Adrenal gland (tissue), 19 donors: ENCODE measurements around the gene NKIRAS2. TPM values are rescaled to one million over a fixed set of nuclear protein-coding genes. Genes with fewer than 3 reads are reported as not detected.

Experiments used
- DNase-seq, 7 donors: peaks; one replicate each; pipeline ENCODE4 v3.0.0-alpha.2; 2019 to 2020
- H3K27ac ChIP-seq, 5 donors: fragments of 200-600 bp; sonication (generic) in 4 of 5; 1 replicate in 3 of 5; 2 replicates in 2 of 5; pipeline versions ENCODE4 v1.5.1 to v1.8.0; 2016 to 2020; ENCODE audit warnings: mild to moderate bottlenecking in 1 of 5
- H3K27me3 ChIP-seq: fragments of 200-600 bp; 2 replicates; pipeline ENCODE4 v1.8.0; 2021
- H3K36me3 ChIP-seq, 2 donors: fragments of 200-600 bp; replicated peaks in 1 of 2; 1 replicate in 1 of 2; 2 replicates in 1 of 2; pipeline versions ENCODE4 v1.5.1 to v1.8.0; 2018 to 2022
- H3K4me1 ChIP-seq, 2 donors: fragments of 200-600 bp; replicated peaks in 1 of 2; 1 replicate in 1 of 2; 2 replicates in 1 of 2; pipeline versions ENCODE4 v1.5.1 to v1.8.0; 2018 to 2021
- H3K4me3 ChIP-seq, 4 donors: fragments of 200-600 bp; sonication (generic) in 3 of 4; one replicate each; pipeline ENCODE4 v1.5.1; 2016 to 2018
- H3K9me3 ChIP-seq, 3 donors: fragments of 200-600 bp; sonication (generic) in 1 of 3; replicated peaks in 1 of 3; 1 replicate in 2 of 3; 2 replicates in 1 of 3; pipeline versions ENCODE4 v1.5.1 to v1.8.0; 2016 to 2021
- CTCF ChIP-seq, 6 experiments: fragments of 450-650 bp in 4 of 6; fragments of 200-600 bp in 2 of 6; sonication (generic) in 1 of 6; IDR thresholded peaks; 1 replicate in 5 of 6; 2 replicates in 1 of 6; pipeline versions ENCODE4 v1.5.1 to v1.8.0; 2016 to 2021; ENCODE audit warnings: antibody characterized with exemption in 6 of 6, mild to moderate bottlenecking in 2 of 6, moderate library complexity in 1 of 6
- POLR2A ChIP-seq, 2 donors: fragments of 450-650 bp; IDR thresholded peaks; one replicate each; pipeline ENCODE4 v1.6.1; 2017; ENCODE audit warnings: antibody characterized with exemption in 2 of 2, mild to moderate bottlenecking in 2 of 2, moderate library complexity in 1 of 2
- WGBS, 4 donors: extraction: QIAGEN DNeasy Blood & Tissue Kit in 2 of 4; methylation state at CpG; one replicate each; pipeline versions ENCODE4 v1.1.5 to v1.1.7; 2013 to 2017; 5-methylcytosine and 5-hydroxymethylcytosine counted together
- intact Hi-C, 2 donors: fragments of 100-400 bp; cut with DNase I; formaldehyde crosslinking; loops; one replicate each; pipeline versions ENCODE4 v1.14.1 to v1.15.0; 2022 to 2023
- long read RNA-seq, 10 donors: library from polyadenylated mRNA in 3 of 10; unstranded in 2 of 10; stranded (forward) in 1 of 10; transcript quantifications; one replicate each; pipeline ENCODE4 v2.0.0 and lab custom pipeline, GENCODE V29; 2021 to 2026
- polyA plus RNA-seq, 3 donors: library from polyadenylated mRNA; stranded (reverse); fragments of 200-250 nt in 2 of 3; fragments of 350-450 nt in 1 of 3; fragmentation: Illumina TruSeq in 1 of 3; extraction: RNeasy Lipid Tissue Mini Kit (QIAGEN cat#74804) in 1 of 3; gene quantifications; one replicate each; pipeline ENCODE4 v1.2.3, GENCODE V29; 2013 to 2014
- total RNA-seq, 9 donors: library from RNA; depleted of rRNA in 4 of 9; stranded (reverse); fragments of >200 nt in 4 of 9; fragments of 120-200 nt in 1 of 9; fragmentation: NEBNext Ultra II Directional in 1 of 9; extraction: Animal tissue kit (Norgen Biotek cat#: 25700) in 1 of 9; gene quantifications; one replicate each; pipeline versions ENCODE4 v1.1.0 to v1.2.4, GENCODE V29; 2013 to 2023
- donor health status: healthy with polysubstance abuse.
- donor health status: Bipolar disorder and iron deficiency.
- donor health status: DM: yes; HTN: yes; CAD: no.
- donor health status: DM: no; HTN: no; CAD: no.
- donor health status: DM: no; HTN: no; CAD: no.
- donor health status: DM: yes; HTN: yes; CAD: no.

The NKIRAS2 gene
- 10 to 100 TPM; 22.9 to 56.8 (median 27.5) TPM for total RNA-seq
- 10 to 100 TPM; 23.1 to 31.9 (median 31.4) TPM for polyA plus RNA-seq
- long read RNA-seq, donor 1, full-length matches to known transcripts = 31 of 31 reads
- long read RNA-seq, donor 1, partial matches to known transcripts = 0 of 31 reads
- long read RNA-seq, donor 1, other reads (novel, unspliced or antisense) = 0 of 31 reads
- long read RNA-seq, donor 2, full-length matches to known transcripts = 25 of 25 reads
- long read RNA-seq, donor 2, partial matches to known transcripts = 0 of 25 reads
- long read RNA-seq, donor 2, other reads (novel, unspliced or antisense) = 0 of 25 reads
- long read RNA-seq, donor 3, full-length matches to known transcripts = 23 of 23 reads
- long read RNA-seq, donor 3, partial matches to known transcripts = 0 of 23 reads
- long read RNA-seq, donor 3, other reads (novel, unspliced or antisense) = 0 of 23 reads
- long read RNA-seq, donor 4, transcript NKIRAS2-206 (4 exons, 1,909 nt) = major isoform, 10 of 14 reads
- long read RNA-seq, donor 4, partial matches to known transcripts = 0 of 14 reads
- long read RNA-seq, donor 4, other reads (novel, unspliced or antisense) = 1 of 14 reads
- long read RNA-seq, donor 5, full-length matches to known transcripts = 42 of 52 reads
- long read RNA-seq, donor 5, partial matches to known transcripts = 1 of 52 reads
- long read RNA-seq, donor 5, other reads (novel, unspliced or antisense) = 9 of 52 reads
- long read RNA-seq, donor 6, transcript NKIRAS2-206 (4 exons, 1,909 nt) = major isoform, 5 of 9 reads
- long read RNA-seq, donor 6, partial matches to known transcripts = 0 of 9 reads
- long read RNA-seq, donor 6, other reads (novel, unspliced or antisense) = 3 of 9 reads
- long read RNA-seq, donor 7, full-length matches to known transcripts = 11 of 11 reads
- long read RNA-seq, donor 7, partial matches to known transcripts = 0 of 11 reads
- long read RNA-seq, donor 7, other reads (novel, unspliced or antisense) = 0 of 11 reads
- long read RNA-seq, donor 8, transcript NKIRAS2-206 (4 exons, 1,909 nt) = major isoform, 33 of 44 reads
- long read RNA-seq, donor 8, partial matches to known transcripts = 6 of 44 reads
- long read RNA-seq, donor 8, other reads (novel, unspliced or antisense) = 0 of 44 reads
- long read RNA-seq, donor 9, full-length matches to known transcripts = 17 of 29 reads
- long read RNA-seq, donor 9, partial matches to known transcripts = 12 of 29 reads
- long read RNA-seq, donor 9, other reads (novel, unspliced or antisense) = 0 of 29 reads
- long read RNA-seq, donor 10, transcript NKIRAS2-206 (4 exons, 1,909 nt) = major isoform, 22 of 38 reads
- long read RNA-seq, donor 10, partial matches to known transcripts = 10 of 38 reads
- long read RNA-seq, donor 10, other reads (novel, unspliced or antisense) = 0 of 38 reads

GRCh38 chr17:42019509-42020404 lies at the start of gene NKIRAS2:
TSS of gene NKIRAS2 (plus strand) at chr17:42020090. CDS start at chr17:42021578, 1,488 bp downstream.
- TF ChIP-seq POLR2A (IDR thresholded peaks at IDR 0.05) = peak in 1 of 2 donors; percentile 65
- TF ChIP-seq CTCF (IDR thresholded peaks at IDR 0.05) = peak; percentile 83 to 94 (median 91)
- Histone ChIP-seq H3K4me3 (peak within 1 kb of the TSS; percentile 38 to 97 (median 78)), H3K9me3 (no peaks in the 10 kb centered on the region), H3K27me3 (no peaks in the 10 kb centered on the region), H3K27ac (peak within 1 kb of the TSS in 4 of 5 donors; percentile 67 to 91 (median 75)), H3K36me3 (peaks cover 0 to 27% of the 10 kb centered on the region in 2 donors), H3K4me1 (peaks cover 19 to 46% of the 10 kb centered on the region in 2 donors)
- DNase-seq = peak; percentile 92 to 97 (median 96)
- 6 to 23% (median 14%) methylated on average over 13 to 49 of the region's 49 CpGs for WGBS, 4 donors
- intact Hi-C loops = no loop called here

- intact Hi-C loops = no loop called here
- Histone ChIP-seq H3K4me3 (no peak overlapping the region), H3K27ac (peak overlapping the region in 1 of 5 donors; percentile 36), H3K36me3 (peaks cover 0 to 70% of the 10 kb centered on the region in 2 donors), H3K4me1 (peaks cover 18 to 60% of the 10 kb centered on the region in 2 donors), H3K27me3 (no peaks in the 10 kb centered on the region), H3K9me3 (no peaks in the 10 kb centered on the region)
- TF ChIP-seq POLR2A (IDR thresholded peaks at IDR 0.05) (no peak), CTCF (IDR thresholded peaks at IDR 0.05) (no peak)
- no peak for DNase-seq
- 78 to 85% (median 81%) methylated on average over 4 to 5 of the region's 5 CpGs for WGBS, 4 donors
These were observed 49.0 kb upstream of the NKIRAS2 start for GRCh38 chr17:41970901-41971331.

GRCh38 chr17:41971721-41972523 lies 48.0 kb upstream of the NKIRAS2 start:
- no peaks in the 10 kb centered on the region for H3K9me3 ChIP-seq
- 84 to 90% (median 86%) methylated on average over 14 to 18 of the region's 18 CpGs for WGBS, 4 donors
- DNase-seq = no peak
- H3K36me3 ChIP-seq = peaks cover 0 to 78% of the 10 kb centered on the region in 2 donors
- TF ChIP-seq POLR2A (IDR thresholded peaks at IDR 0.05) = no peak
- TF ChIP-seq CTCF (IDR thresholded peaks at IDR 0.05) = no peak
- peaks cover 17 to 66% of the 10 kb centered on the region in 2 donors for H3K4me1 ChIP-seq
- no peak overlapping the region for H3K4me3 ChIP-seq
- H3K27me3 ChIP-seq = no peaks in the 10 kb centered on the region
- H3K27ac ChIP-seq = peak overlapping the region in 1 of 5 donors; percentile 79
- intact Hi-C loops = no loop called here
